ENCODE data around the gene NOS1. TPM values are rescaled to one million over a fixed set of nuclear protein-coding genes. Genes with fewer than 3 reads are reported as not detected.

The NOS1 gene
- total RNA-seq, 4 donors from 2014 or later: 0.13 to 2.8 (median 0.73) TPM; not detected in 1

DNA sequence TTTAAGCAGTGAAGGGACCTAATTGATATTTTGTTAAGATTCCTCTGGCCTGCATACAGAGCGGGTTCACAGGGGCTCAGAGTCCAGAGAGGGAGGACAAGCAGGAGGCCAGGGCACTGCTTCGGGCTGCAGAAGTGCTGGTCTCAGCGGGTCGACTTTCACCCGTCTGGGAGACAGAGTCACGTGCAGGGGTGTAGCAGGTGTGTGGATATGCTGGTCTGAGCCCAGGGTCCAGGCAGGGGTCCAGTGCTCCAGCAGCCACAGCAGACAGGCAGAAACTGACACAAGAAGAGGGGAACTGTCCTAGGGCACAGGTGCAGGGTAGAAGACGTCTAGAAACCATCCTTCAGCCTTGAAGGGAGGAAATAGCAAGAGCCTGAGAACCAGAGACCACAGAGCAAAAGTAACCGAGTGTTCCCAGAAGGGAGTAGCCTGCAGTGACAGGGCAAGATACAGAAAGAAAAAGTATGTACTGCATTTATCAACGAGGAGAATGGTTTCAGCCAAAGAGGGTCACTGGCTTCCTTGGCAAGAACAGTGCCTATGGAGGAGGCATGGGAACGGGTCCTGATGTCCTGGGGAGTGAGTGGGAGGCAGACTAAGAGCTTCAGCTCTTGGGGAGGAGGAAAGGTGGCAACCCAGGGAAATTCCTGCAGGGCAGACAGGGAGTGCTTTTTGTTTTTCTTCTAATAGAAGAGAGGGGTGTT is 199.8 kb downstream of the NOS1 start:
- Histone ChIP-seq H3K36me3 (peaks cover 87 to 88% of the 10 kb centered on the region in 2 donors), H3K4me3 (replicated peaks in 1 of 3) (no peak overlapping the region), H3K27ac (no peak overlapping the region), H3K4me1 (no peaks in the 10 kb centered on the region), H3K9me3 (no peaks in the 10 kb centered on the region), H3K27me3 (no peaks in the 10 kb centered on the region)
- no peak for TF ChIP-seq POLR2A (IDR thresholded peaks at IDR 0.05)
- TF ChIP-seq, protein P1, sequence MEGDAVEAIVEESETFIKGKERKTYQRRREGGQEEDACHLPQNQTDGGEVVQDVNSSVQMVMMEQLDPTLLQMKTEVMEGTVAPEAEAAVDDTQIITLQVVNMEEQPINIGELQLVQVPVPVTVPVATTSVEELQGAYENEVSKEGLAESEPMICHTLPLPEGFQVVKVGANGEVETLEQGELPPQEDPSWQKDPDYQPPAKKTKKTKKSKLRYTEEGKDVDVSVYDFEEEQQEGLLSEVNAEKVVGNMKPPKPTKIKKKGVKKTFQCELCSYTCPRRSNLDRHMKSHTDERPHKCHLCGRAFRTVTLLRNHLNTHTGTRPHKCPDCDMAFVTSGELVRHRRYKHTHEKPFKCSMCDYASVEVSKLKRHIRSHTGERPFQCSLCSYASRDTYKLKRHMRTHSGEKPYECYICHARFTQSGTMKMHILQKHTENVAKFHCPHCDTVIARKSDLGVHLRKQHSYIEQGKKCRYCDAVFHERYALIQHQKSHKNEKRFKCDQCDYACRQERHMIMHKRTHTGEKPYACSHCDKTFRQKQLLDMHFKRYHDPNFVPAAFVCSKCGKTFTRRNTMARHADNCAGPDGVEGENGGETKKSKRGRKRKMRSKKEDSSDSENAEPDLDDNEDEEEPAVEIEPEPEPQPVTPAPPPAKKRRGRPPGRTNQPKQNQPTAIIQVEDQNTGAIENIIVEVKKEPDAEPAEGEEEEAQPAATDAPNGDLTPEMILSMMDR (IDR thresholded peaks at IDR 0.05): no peak
- no peak for DNase-seq
- WGBS, 2 donors: 79 to 86% methylated on average over 10 of the region's 10 CpGs
- intact Hi-C loops (cut with DNase I): no loop called here

DNA sequence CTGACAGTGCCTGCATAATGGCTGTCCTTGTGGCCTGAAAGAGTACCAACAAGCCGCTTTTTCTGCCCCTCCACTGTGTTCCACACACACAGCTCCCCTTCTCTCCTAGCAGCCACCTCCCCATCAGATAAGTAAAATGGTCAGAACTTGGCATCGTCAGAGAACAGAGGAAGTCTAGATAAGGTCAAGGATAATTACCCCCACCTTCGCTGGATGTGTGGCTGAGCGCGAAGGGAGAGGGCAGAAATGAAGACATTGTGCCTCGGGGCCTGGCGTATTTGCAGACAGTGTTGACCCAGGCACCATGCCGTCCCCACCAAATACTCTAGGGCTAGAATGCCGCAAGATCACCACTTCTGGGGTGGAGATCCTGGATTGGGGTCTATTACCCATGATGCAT is 201.8 kb downstream of the NOS1 start:
- intact Hi-C loops (cut with DNase I): no loop called here
- Histone ChIP-seq H3K36me3 (peaks cover 82 to 84% of the 10 kb centered on the region in 2 donors), H3K4me3 (replicated peaks in 1 of 3) (no peak overlapping the region), H3K4me1 (no peaks in the 10 kb centered on the region), H3K9me3 (no peaks in the 10 kb centered on the region), H3K27me3 (no peaks in the 10 kb centered on the region), H3K27ac (no peak overlapping the region)
- WGBS, 2 donors: 92 to 93% methylated on average over 9 of the region's 9 CpGs
- DNase-seq: no peak
- no peak for TF ChIP-seq POLR2A (IDR thresholded peaks at IDR 0.05)
- TF ChIP-seq, protein P1 (IDR thresholded peaks at IDR 0.05): no peak

DNA sequence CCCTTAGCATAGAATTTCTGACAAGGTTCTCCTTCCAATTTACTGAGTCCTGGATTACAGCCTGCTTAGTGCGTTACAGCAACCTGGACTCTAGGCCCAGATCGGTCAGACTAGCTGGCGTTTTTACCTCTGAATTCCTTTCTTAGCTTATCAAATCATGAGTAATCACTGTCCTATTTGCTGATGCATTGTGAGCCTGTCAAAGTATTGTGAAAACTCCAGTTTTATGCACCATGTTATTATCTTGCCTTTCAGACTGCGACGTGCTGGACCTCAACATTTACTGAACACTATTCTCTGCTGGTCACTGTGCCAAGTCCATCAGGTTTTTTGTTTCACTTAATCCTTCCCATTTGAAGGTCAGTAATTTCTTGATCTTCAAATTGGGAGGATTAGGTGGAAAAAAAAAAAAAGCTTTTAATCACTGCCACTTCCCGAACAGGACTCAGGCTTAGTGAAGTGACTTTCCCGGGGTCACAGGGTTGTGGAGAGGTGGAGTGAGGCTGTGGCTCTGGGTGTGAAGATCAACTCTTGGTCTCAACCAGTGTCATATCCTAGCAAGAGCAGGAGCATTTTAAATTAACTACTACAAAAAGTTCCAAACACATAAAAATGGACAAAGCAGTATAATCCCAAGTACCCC is 202.4 kb downstream of the NOS1 start:
- no peak for DNase-seq
- H3K4me1 ChIP-seq: no peaks in the 10 kb centered on the region
- peaks cover 77 to 81% of the 10 kb centered on the region in 2 donors for H3K36me3 ChIP-seq

More for the DNA sequence above, 202.4 kb downstream of the NOS1 start:
- no peak overlapping the region for H3K4me3 ChIP-seq (replicated peaks in 1 of 3)
- 83 to 90% methylated on average over 7 of the region's 7 CpGs for WGBS, 2 donors
- H3K9me3 ChIP-seq: no peaks in the 10 kb centered on the region
- no peaks in the 10 kb centered on the region for H3K27me3 ChIP-seq
- intact Hi-C loops (cut with DNase I): no loop called here
- TF ChIP-seq, protein P1 (IDR thresholded peaks at IDR 0.05): no peak
- TF ChIP-seq POLR2A (IDR thresholded peaks at IDR 0.05): no peak
- no peak overlapping the region for H3K27ac ChIP-seq

Other genes starting within 250 kb of the NOS1 start
- 100 to 1,000 TPM in 3 of 4 donors, 10 to 100 TPM in 1; 90.6 to 298 (median 196) TPM for gene FBXO21, start 171.2 kb downstream of the NOS1 start, total RNA-seq

Measured in thyroid gland (tissue), 4 donors.